AML-193 (cell line): ENCODE measurements around the gene TAF6.

Source experiments
- DNase-seq, 2 experiments: peaks; one replicate each; lab custom pipeline; 2025; lab: John Stamatoyannopoulos, UW

TAF6 gene

DNA sequence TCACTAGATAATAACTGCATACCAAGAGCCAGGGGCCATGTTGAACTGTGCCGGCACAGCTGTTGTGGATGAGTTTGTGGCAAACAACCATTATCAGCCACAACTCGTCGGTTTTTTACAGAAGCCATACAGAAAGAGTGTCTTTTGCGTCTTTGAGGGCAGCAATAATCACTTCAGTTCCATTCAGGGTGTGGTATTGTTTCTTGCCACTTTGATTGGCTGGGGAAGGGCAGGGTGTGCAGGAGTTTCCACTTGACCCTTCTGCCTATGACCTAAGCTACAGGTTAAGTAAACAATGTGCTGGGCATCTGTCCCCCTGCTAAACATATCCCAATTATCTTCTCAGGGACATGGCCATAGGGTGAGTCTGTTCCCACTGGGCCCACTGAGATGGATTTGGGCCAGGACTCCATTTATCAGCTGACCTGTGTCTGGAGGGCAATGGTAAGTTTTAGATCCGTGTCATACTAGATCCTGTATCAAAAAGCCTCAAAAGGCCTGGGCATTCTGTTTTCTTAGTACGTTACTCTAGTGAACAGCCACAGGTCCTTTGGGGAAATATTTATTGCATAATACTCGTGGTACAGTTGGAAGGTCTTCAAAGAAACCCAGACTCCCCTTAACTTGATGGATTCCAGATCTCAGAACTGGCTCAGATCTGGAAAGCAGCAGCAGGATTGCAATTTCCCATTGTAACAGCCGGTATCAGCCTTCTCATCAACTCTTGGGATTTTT lies 53.5 kb downstream of the TAF6 start:
- DNase-seq = no peak

DNA sequence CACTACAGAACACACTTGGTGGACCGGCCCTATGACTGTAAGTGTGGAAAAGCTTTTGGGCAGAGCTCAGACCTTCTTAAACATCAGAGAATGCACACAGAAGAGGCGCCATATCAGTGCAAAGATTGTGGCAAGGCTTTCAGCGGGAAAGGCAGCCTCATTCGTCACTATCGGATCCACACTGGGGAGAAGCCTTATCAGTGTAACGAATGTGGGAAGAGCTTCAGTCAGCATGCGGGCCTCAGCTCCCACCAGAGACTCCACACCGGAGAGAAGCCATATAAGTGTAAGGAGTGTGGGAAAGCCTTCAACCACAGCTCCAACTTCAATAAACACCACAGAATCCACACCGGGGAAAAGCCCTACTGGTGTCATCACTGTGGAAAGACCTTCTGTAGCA lies 55.0 kb downstream of the TAF6 start:
- no peak for DNase-seq

DNA sequence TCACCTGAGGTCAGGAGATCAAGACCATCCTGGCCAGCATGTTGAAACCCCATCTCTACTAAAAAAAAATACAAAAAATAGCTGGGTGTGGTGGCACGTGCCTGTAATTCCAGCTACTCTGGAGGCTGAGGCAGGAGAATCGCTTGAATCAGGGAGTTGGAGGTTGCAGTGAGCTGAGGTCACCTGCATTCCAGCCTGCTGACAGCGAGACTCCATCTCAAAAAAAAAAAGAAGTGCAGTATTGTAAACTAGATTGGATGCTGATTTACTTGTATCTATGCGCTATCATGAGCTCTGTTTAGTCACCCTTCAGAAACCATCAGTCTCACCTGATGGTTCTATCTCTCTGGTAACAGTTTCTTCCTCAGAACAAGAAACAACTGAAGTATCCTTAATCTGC lies 55.8 kb downstream of the TAF6 start:
- DNase-seq = no peak

DNA sequence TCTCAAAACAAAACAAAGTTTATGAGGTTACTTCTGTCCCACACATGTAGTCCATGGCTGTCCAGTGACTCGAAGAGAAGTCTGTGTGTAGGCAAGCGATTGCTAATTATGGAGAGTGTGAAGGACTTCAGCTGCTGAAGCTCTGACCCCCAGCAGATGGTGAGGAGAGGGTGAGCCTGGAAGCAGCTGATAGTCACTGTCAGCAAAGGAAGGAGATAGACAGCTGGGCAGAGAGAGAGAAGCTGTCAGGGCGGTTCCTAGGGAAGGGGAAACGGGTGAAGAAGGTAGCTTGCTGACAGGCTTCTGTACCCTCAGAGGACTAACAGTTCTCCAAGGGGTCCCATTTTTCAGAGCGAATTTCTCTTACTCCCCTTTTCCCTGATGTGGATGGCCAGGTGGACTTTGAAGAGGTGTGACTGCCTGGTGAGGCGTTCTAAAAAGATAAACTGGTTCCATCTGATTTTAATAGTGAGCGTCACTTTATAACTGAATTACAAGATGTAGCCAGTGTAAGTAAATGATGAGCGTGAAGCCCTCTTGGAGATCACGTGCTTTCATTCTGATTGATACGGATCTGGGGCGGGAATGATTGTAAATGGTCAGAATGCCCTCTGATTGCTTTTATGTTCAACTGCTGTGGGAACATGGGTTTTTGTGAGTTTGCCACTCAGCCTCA lies 57.5 kb downstream of the TAF6 start:
- DNase-seq = no peak

DNA sequence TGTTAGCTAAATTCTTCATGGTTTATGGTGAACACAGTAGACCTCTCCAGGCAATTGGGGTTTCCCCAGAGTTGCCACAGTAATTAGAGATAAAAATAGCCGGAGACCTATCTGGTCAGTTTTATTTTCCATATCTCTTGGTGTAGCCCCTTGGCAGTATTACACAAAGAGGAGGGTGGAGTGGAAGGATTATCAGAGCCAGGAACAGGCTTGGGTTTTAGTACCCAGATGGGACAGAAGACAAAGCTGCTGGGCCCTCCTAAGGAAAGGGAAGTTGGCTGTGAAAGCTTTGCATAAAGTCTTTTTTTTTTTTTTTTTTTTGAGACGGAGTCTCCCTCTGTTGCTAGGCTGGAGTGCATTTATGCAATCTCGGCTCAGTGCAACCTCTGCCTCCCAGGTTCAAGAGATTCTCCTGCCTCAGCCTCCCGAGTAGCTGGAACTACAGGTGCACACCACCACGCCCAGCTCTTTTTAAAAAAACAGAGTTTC lies 59.9 kb downstream of the TAF6 start:
- no peak for DNase-seq
